HepG2 (cell line): ENCODE results near the gene OVAAL.

Experiments
- CHD4 ChIP-seq: fragments of 200-600 bp; sonication (generic); IDR thresholded peaks from 2 replicates; pipeline ENCODE4 v1.7.0; 2017; ENCODE audit warnings: mild to moderate bottlenecking, low read length, borderline replicate concordance
- EP300 ChIP-seq, 3 experiments: sonication (generic) in 1 of 3; formaldehyde crosslinking in 1 of 3; IDR thresholded peaks; 2 replicates each; pipeline versions ENCODE4 v1.5.1 to v1.6.1; 2011 to 2020; ENCODE audit warnings: low read depth in 2 of 3, low read length in 2 of 3, borderline replicate concordance in 1 of 3, improper control_type of control experiment in 1 of 3, mild to moderate bottlenecking in 1 of 3, missing genetic modification reagents in 1 of 3, moderate library complexity in 1 of 3
- ERF ChIP-seq: IDR thresholded peaks from 2 replicates; pipeline ENCODE4 v1.6.1; 2018; ENCODE audit warnings: missing biosample characterization, missing genetic modification reagents
- MXI1 ChIP-seq: IDR thresholded peaks from 3 replicates; pipeline ENCODE4 v1.6.1; 2012; ENCODE audit warnings: low read depth, low read length, inconsistent platforms, borderline replicate concordance
- NFYB ChIP-seq: sonication (generic); formaldehyde crosslinking; IDR thresholded peaks from 2 replicates; pipeline ENCODE4 v1.4.0; 2020; ENCODE audit warnings: missing genetic modification reagents
- TP53 ChIP-seq: sonication (generic); formaldehyde crosslinking; conservative IDR thresholded peaks from 2 replicates; pipeline ENCODE4 v1.4.0; 2020; ENCODE audit warnings: missing genetic modification reagents
- ZNF17 ChIP-seq: sonication (generic); formaldehyde crosslinking; IDR thresholded peaks from 2 replicates; pipeline ENCODE4 v1.5.0; 2020; ENCODE audit warnings: mild to moderate bottlenecking, missing genetic modification reagents
- ZNF552 ChIP-seq: sonication (generic); formaldehyde crosslinking; IDR thresholded peaks from 2 replicates; pipeline ENCODE4 v1.9.0; 2022; ENCODE audit warnings: missing genetic modification reagents, mild to moderate bottlenecking, borderline replicate concordance
- ZNF557 ChIP-seq: sonication (generic); formaldehyde crosslinking; IDR thresholded peaks from 2 replicates; pipeline ENCODE4 v1.4.0; 2020; ENCODE audit warnings: missing genetic modification reagents
- TF ChIP-seq, protein P1 (sequence below): sonication (generic); formaldehyde crosslinking; IDR thresholded peaks from 2 replicates; pipeline ENCODE4 v1.5.0; 2020; ENCODE audit warnings: mild to moderate bottlenecking, missing genetic modification reagents, moderate library complexity
- TF ChIP-seq, protein P2 (sequence below): IDR thresholded peaks from 2 replicates; pipeline ENCODE4 v1.6.1; 2016; ENCODE audit warnings: low read depth, missing genetic modification reagents, missing compliant biosample characterization

DNA sequence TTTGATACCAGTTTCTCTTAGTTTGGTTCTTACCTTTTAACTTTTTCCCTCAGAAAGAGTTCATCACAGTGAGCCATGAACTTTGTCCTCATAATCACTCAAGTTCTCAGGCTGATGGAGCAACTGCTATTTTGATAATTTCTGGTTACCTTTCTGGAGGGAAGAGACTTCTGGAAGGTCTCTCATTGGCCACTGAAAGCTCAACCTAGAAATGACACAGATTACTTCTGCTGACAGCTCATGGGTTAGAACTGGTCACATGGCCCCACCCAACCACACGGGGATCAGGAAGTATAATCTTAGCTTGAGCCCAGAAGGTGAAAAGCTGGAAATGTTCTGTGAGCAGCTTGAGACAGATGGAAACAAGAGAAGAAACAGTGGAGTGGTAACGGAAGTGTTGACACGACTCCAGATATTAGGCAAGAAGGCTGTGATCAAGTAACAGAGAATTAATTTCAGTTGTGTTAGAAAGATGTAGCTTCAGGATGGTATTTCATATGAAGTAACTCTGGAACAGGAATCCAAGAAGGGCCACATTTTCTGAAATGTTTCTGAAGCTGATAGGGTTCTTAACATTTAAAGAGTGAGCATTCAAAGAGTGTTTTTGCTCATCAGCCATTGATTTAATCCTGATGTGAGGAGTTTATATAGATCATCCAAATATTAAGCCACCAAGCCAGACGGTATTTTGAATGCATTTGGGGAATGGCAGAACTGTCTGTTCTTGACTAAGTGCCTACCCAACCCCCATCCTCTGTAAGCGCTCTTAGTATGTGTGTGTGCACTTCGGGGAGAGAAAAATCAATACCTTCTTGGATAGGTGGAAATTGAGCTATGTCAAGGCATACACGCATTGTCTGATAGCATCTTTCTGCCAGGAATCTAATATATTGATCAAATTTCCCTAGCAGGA lies 51.1 kb downstream of the OVAAL start:
- TF ChIP-seq EP300 (IDR thresholded peaks at IDR 0.05; ENCODE audit: low read depth in 2 of 2, low read length in 2 of 2), result no peak
- no peak for TF ChIP-seq EP300 (CRISPR knock-in tag; IDR thresholded peaks at IDR 0.05; ENCODE audit: borderline replicate concordance)
- TF ChIP-seq, protein P1, sequence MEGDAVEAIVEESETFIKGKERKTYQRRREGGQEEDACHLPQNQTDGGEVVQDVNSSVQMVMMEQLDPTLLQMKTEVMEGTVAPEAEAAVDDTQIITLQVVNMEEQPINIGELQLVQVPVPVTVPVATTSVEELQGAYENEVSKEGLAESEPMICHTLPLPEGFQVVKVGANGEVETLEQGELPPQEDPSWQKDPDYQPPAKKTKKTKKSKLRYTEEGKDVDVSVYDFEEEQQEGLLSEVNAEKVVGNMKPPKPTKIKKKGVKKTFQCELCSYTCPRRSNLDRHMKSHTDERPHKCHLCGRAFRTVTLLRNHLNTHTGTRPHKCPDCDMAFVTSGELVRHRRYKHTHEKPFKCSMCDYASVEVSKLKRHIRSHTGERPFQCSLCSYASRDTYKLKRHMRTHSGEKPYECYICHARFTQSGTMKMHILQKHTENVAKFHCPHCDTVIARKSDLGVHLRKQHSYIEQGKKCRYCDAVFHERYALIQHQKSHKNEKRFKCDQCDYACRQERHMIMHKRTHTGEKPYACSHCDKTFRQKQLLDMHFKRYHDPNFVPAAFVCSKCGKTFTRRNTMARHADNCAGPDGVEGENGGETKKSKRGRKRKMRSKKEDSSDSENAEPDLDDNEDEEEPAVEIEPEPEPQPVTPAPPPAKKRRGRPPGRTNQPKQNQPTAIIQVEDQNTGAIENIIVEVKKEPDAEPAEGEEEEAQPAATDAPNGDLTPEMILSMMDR (CRISPR knock-in tag), result no peak
- TF ChIP-seq NFYB (CRISPR knock-in tag), result no peak
- TF ChIP-seq CHD4, result no peak
- TF ChIP-seq ZNF557 (CRISPR knock-in tag), result no peak
- TF ChIP-seq ZNF552 (CRISPR knock-in tag), result no peak
- TF ChIP-seq ZNF17, result no peak
- no peak for TF ChIP-seq ERF (CRISPR knock-in tag)
- TF ChIP-seq MXI1, result no peak
- TF ChIP-seq, protein P2, sequence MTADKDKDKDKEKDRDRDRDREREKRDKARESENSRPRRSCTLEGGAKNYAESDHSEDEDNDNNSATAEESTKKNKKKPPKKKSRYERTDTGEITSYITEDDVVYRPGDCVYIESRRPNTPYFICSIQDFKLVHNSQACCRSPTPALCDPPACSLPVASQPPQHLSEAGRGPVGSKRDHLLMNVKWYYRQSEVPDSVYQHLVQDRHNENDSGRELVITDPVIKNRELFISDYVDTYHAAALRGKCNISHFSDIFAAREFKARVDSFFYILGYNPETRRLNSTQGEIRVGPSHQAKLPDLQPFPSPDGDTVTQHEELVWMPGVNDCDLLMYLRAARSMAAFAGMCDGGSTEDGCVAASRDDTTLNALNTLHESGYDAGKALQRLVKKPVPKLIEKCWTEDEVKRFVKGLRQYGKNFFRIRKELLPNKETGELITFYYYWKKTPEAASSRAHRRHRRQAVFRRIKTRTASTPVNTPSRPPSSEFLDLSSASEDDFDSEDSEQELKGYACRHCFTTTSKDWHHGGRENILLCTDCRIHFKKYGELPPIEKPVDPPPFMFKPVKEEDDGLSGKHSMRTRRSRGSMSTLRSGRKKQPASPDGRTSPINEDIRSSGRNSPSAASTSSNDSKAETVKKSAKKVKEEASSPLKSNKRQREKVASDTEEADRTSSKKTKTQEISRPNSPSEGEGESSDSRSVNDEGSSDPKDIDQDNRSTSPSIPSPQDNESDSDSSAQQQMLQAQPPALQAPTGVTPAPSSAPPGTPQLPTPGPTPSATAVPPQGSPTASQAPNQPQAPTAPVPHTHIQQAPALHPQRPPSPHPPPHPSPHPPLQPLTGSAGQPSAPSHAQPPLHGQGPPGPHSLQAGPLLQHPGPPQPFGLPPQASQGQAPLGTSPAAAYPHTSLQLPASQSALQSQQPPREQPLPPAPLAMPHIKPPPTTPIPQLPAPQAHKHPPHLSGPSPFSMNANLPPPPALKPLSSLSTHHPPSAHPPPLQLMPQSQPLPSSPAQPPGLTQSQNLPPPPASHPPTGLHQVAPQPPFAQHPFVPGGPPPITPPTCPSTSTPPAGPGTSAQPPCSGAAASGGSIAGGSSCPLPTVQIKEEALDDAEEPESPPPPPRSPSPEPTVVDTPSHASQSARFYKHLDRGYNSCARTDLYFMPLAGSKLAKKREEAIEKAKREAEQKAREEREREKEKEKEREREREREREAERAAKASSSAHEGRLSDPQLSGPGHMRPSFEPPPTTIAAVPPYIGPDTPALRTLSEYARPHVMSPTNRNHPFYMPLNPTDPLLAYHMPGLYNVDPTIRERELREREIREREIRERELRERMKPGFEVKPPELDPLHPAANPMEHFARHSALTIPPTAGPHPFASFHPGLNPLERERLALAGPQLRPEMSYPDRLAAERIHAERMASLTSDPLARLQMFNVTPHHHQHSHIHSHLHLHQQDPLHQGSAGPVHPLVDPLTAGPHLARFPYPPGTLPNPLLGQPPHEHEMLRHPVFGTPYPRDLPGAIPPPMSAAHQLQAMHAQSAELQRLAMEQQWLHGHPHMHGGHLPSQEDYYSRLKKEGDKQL (CRISPR knock-in tag), result no peak
- no peak for TF ChIP-seq TP53 (CRISPR knock-in tag)
